Measurements from ENCODE around the gene NAA20.

NAA20 gene

DNA sequence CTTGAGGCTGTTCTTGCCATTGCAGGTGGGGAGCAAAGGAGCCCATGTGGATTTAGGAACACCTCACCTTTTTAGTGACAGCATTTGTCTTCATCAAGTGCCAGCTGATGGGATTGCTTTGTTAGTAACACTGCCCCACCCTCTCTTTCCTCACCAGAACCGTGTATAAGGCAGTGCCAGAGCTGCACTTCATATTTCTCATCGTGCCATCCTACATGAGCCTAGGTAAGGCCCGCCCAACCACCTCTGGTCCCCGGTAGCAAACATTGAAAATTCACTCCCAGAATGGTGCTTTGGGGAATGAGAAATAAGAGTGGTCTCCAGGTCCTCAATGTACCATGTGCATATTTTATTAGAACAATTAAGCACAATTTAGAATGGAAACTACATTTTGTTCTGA, 57.9 kb downstream of the NAA20 start:
- DNase-seq (ENCODE audit: low read depth in 2 of 2), result no peak

DNA sequence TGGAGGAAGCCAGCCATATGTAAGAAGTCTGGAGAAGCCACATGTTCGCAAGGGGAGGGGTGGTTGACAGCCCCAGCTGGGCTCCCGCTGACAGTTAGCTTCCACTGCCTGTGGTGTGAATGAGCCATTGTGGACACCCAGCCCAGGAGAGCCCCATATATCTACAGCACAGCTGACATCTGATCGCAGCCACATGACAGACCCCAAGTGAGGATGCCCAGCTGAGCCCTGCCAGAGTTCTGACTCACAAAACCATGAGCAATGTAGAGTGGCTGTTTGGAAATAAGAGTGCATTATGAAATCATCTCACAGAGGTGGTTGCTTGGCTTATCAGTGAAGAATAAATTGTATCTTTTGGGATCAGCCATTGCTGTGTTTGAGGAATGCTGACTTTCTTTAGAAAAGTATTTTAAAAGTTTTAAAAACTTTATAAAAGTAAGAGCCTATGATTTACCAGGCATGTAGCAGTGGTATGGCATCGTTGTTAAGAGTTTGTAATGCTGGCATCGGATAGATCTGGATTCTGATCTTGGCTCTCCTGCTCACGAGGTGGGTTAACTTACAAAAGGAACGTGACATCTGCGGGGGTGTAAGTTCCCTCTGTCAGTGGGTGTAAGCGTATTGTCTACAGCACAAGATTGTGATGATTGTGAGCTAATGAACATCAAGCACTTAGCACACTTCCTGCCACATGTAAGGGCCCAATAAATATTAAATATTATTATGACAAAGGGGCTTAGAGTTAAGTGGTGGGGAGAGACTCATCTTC, 59.3 kb downstream of the NAA20 start:
- DNase-seq (ENCODE audit: low read depth in 2 of 2), result no peak

DNA sequence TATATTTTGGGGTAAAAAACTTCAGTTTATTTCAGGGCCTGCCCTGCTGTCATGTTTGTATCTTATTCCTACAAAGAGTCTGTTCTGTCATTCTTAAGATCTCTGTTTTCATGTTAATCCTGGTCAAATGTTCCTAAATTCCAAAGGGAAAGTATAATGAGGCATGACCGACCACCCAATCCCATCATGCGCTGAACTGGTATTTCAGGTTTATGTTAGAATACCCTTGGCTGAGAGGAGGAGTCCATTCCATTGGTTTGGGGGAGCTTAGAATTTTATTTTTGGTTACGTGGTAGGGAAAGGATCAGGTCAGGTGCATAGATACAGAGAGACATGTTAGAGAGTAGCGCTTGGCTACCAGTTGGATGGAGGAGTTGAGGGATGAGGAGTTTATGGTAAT, 60.9 kb downstream of the NAA20 start:
- no peak for DNase-seq (ENCODE audit: low read depth in 2 of 2)

DNA sequence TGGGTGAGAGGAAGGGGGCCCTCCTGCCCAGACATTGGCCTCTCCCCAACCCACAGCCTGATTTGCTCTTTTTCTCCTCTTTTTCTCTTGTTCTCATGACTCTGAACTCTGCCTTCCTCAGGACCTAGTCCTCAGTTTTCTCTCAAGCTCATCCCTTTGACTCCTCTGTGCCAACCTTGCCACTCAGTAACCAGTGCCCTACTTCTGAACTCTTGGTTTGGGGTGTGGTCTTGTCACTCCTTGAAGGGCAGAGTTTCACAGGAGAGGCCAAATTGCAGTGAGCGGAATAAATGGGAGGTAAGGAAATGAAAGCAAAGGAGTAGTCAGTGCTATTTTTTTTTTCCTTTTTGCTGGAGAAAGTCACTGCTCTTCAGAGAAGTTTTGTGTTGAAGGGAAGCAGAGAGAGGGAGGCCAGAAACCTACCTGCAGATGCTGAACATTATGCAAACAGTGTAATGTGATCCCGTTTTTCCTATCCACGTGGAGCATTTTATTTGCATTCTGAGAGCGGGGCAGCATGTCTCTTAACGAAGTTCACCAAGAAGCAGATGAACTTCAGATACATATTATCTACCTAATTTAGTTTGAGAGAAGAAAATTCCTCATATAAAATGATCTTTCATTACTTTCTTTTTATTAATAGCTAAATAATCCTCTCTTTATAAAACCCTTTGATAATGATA, 62.1 kb downstream of the NAA20 start:
- no peak for DNase-seq (ENCODE audit: low read depth in 2 of 2)

Data from stimulated activated CD4-positive, alpha-beta T cell treated with anti-CD3 and anti-CD28 coated beads, Interleukin-15, amount 100 ng/mL, for 48 hours (primary cell).